Fibroblast of peridontal ligament (primary cell): ENCODE data around the gene RELL1.

Source experiments
- DNase-seq: peaks from one replicate; pipeline ENCODE4 v3.0.0-alpha.2; 2010; ENCODE audit errors: extremely low read depth

Gene RELL1

DNA sequence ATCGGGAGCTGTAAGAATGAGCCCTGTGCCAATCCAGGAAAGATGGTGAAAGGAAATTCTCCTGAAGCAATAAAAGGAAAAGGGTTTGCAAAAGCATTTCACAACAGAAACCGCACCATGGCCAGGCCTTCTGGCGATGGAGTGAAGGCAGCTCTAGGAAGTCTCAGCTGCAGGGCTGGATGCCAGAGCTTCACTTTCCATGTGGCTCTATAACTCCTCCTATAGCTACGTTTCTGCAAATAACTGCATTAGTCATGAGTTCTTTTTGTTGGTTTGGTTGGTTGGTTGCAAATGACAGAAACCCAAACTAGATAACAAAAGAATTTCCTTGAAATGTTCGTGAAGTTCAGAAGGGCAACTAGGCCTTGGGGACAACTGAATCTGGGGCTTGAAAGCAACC lies 84.6 kb downstream of the RELL1 start:
- DNase-seq: peak; percentile 47

DNA sequence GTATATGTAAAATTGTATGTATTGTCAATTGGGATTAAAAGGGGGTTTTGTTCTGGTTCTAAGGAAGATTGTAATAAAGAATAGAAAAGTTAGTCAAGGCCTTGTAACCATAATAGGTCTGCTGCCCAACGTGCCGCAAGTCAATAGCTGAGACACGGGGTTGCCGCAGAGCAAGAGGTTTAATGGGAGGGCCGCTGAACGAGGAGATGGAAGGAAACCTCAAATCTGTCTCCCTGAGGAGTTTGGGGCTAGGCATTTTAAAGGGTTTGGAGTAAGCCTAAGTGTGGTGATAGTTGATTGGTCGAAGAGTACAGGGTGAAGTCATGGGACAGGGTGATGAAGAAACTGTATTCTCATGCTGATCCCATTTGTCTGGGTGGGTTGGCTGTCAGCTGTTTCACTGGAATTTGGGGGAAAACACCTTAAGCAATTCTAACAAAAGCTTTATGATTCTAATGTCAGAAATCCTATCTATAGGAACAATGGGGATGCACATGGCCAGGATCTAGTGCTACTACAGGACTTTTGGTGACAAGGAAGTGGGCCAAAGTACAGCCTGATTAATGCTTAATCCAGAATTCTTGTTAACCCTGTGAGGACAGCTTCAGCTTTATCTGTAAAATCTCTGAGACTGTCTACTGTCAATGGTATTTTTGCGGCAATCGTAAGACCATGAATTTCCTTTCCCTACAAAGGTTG lies 86.9 kb downstream of the RELL1 start:
- DNase-seq: no peak

DNA sequence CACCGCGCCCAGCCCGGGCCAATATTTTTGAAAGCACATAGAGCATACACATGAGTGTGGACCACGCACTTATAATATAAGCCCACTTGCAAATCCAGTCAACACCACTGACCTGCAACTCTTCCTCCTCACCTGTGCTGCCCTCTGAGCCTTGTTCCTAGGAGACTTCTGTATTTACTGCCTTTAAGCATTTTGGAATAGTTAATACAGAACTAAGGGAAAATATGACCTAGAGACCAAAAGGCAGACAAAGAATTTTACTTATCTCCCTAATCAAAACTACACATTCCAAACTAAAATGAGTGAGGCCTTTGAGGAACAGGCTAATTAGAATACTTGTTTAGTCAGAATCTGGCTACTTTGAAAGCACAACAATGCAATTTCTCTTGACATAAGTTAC lies 89.1 kb downstream of the RELL1 start:
- no peak for DNase-seq

DNA sequence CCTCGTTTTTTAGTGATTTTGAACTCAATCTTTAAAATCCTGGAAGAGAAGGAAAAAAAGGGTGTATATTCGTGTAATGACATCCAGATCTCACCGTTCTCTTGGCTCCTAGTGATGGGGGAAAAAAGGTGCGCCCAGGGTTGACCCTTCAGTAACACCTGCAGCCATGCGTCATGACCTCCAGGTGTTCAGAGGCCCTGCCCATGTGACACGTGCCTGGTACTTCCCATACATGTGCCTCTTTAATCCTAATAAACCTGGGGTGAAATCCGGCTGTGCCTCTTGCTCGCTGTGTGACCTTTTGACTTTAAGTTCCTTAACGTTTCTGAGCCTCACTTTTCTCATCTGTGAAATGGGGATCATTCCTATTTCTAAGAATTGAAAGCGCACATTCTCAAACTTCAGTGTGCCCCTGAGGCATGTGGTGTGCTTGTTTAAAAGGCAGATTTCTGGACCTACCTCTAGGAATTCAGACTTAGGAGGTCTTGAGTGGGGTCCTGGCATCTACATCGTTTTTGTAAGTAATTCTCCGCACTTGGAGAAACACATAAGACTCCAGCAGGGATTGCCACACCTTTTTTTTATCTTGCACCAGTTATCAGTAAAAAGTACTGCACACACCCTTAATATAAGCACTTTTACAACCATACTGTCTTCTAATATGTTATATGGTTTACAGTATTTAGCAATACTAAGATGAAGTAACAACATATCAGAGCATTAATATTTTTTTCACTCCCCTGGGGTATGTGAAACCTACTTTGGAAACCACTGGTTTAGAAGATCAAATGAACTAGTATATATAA lies 90.1 kb downstream of the RELL1 start:
- no peak for DNase-seq

DNA sequence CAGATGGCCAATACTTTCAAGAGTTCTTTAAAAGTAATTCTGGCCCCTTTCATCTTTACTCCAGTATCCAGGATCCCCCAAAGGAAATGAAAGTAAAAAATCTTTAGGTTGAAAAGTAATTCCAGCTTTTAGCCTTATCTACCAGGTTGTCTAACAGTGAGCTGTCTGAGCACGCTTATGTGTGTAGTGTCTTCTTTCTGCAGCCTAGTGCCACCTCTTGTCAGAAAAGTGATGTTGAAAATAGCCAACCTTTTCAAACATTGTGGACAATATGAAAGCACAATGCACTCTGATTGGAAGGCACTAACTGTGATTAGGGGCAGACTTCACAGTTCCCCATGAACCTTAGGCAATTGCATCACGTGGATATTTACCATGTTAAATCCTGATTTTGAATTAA lies 92.1 kb downstream of the RELL1 start:
- no peak for DNase-seq

DNA sequence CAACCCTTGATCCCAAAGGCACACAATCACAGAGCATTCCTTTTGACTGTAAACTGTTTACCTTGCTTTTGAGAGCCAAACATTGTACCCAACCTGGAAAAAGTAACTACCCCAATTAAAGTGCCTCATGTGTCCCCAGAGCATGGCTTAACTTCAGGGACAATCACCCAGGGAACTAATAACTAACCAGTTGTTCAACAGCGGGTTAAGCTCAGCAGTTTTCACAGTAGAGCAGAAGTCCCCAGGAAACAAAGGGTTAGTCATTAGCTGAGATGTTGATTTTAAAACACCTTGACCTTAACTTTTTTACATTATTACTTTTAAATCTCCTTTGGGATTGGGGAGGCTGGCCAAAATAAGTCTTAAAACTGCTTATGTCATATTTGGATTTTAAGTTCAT lies 94.8 kb downstream of the RELL1 start:
- no peak for DNase-seq

DNA sequence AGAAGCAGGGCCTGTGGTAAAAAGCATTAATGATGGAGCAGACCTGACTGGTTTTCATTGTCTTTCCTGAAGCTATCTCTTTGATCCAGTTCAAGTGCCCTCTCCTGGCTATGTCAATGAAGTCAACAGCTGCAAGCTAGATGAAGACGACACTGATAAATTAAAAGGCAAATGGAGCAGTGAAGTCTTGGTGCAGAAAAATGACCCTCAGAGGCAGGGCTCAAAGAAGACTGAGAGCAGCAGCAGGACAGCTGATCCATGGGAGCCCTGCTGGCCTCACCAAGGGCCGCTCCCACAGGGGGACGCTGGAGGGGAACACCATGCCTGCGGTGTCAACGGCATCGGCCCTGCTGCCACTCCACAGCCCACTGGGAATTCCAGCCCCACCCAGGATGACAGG lies 96.2 kb downstream of the RELL1 start:
- DNase-seq: no peak

DNA sequence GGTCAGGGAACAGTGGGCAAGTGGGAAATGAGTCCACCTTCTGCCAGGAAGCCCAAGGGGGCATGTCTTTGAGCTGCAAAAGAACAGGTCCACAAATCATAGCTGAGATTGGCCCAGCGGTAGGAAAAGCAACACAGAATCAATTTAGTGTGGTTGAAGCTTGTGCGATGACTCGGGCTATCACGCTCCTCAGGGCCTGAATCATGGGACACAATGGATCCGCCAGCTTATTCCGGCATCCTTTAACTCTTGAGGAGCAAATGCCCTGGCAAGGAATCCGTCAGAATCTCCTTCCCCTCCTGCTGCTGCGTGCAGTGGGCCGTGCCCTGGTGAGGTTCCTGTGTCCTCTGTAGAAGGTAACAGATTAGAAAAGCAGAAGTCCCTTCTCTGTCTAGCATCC lies 98.0 kb downstream of the RELL1 start:
- DNase-seq: peak; percentile 6

DNA sequence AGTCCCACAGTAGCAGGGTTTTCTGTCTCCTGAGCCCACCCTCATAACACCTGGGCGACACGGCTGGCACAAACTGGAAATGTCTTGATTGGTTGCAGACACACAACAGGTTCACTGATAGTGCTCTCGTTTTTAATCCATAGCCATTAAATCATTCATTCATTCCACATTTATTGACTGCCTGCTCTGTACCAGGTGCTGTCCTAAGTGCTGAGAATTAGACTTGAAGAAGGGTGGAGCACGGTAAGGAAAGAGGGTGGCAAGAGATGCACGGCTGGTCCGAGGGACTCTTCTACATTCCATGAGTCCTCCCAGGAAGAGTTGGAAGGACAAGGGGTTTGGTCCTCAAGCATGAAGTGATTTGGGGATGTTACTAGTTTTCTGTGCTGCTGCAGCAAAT lies 100.0 kb downstream of the RELL1 start:
- DNase-seq: no peak

DNA sequence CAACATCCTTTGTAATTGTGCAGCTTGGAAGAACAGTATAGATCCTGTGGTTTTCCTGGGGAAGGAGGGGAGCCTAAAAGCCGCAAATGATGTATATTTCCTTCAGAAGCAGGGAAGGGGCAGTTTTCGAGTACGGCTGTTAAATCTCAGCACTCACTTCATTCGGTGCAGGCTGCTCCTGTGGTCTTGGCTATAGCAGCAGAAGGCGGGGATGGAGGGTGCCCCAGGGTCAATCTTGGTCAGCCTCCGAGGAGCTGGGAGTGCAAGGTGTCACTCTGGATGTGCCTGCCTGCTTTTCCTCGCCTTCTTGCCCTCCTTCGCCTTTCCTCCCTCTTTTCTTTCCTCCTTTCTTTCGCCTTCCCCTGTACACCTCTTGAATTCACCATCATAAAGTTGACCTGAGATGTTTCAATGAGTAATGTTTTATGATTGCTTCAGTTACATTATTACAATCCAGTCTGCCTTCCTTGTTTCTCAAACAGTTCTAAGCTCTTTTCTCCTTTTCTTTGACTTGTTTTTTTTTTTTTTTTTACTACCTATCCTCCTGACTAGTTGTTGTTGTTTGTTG lies 101.6 kb downstream of the RELL1 start:
- DNase-seq: no peak

DNA sequence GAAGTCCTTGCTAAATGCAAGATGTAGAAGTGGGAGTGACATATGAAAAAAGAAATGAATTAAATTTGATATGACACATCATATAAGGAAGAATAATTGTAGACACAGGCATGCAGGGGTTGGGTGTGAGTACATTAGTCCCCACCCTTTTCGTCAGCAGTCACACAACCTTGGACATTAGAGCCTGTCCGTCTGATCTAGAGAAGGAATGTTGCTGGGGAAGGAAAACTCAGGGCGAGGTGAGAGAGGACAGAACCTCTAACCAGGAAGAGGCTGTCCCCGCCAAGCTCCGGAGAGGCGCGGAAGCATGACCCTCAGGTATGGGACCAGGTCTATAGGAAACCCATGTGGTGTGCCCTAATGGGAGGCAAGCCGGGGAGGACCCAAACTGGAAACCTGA lies 102.1 kb downstream of the RELL1 start:
- DNase-seq: no peak

DNA sequence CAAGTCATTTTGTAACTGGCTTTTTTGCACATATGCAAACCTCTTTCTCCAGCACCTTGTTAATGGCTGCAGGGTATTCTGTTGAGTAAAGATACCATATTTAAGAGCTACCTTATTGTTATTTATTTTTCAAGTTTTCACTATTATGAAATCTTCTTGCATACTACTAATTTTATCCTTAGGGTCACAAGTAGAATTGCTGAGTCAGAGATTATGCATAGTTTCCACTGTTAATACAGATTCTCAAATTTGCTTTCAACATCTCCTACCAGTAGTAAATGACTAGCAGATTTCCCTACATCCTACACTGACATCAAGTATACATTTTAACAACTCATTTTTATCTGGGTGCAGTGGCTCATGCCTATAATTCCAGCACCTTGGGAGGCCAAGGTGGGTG lies 112.6 kb downstream of the RELL1 start:
- DNase-seq: no peak

DNA sequence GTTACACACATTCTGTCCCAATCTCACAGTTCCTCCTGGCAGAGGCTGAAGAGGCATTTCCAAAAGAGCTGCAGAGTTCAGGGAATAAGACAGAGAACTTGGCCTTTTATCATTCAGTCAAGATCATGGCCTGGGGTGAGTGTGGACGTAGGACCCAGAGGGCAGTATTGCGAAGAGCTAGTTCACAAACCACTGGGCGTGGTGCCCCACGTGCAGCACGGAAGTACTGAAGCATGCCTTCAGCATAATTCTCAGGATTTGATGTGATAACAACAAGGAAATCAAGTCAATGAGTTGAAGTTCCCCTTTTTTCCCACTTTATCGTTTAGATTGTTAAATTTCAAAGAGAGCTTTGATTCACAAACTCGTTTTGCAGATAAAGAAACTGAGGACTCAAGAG lies 117.7 kb downstream of the RELL1 start:
- no peak for DNase-seq

DNA sequence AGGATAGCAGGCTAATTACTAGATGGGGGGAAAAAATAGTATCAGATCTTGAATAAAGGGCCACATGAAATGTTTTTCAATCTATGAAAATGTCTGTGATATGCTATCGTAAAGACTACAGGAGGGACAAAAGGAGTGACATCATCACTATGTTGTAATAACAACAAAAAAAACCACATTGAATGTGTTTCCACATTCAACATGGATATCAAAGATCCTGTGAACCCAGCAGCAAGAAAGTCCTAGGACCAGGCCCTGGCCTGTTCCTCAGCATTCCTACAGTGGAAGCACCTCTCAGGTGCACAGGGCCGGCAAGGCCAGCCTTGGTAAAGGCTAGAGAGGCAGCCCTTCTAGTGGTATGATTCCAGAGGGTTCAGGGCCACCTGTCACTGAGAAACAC lies 118.3 kb downstream of the RELL1 start:
- peak; percentile 2 for DNase-seq

DNA sequence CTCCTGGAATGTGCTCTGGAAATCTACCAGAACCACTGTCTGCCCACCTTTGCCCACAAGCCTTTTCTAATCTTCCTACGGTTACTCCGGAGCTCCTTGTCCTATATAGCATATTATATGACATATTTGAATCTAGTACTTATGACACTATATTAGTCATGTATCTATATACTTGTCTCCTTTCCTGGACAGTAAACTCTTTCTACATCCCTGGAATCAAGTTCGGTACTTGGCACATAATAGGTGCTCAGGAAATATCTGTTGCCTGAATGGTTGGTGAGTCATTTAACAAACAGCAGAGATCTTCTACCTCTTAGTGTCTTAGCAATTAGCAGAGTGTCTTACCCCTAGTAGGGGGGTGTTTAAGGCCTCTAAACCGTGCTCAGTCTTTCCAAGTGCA lies 123.6 kb downstream of the RELL1 start:
- DNase-seq: no peak

DNA sequence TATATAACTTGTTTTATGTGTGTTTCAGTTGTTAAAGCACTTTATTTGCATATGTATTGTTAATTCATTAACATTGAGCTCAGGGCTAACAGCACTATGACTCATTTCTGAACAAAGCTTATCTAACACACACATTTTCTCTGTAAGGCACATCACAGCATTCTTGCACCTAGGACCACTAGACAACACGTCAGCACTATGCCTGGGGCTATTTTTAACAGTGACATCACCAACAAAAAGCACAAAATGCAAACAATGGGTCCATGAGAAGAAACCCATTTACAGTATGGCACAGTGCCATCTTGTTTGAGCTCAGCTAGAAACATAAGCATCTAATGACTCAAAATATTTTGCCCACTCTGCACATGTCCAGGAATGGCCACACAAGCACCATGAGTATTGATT lies 124.4 kb downstream of the RELL1 start:
- peak; percentile 4 for DNase-seq

DNA sequence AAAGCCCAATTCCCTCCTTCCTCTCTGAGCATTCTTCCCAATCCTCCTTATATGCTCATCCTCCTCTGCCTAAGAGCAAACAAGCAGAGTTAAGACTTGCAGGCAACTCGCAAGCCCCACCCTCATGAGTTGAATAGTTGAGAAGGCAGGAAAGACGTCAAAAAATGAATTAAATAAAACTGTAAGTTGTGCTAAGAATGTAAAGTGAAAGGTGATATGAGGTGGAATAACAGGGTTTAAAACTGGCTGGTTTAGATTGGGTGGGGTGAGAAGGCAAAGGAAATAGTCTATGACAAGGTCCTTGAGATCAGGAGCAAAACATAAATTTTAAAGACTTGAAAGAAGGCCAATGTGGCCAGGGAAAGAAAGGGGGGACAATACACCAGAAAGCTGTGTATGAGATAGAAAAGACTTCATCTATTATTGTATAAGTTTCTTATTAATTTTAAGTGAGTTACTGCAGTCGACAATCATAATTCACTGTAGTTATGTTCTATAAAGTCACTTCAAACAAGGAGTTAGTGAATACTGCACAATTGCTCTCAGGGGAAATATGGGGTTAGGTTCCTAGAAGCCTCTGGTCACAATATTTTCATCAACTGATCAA lies 124.9 kb downstream of the RELL1 start:
- no peak for DNase-seq
